HEK293 (cell line): Measurements from ENCODE around the gene SESTD1.
"Not testable (repeated sequence)": the region's sequence is repeated elsewhere in the genome, so short reads cannot be mapped to it uniquely, and the experiment has no call there.

Experiments
- KLF1 ChIP-seq: fragments of 450-650 bp; formaldehyde crosslinking; IDR thresholded peaks from 2 replicates; pipeline ENCODE4 v1.5.1; 2016; ENCODE audit warnings: missing biosample characterization, missing genetic modification characterization
- KLF16 ChIP-seq: fragments of 450-650 bp; formaldehyde crosslinking; IDR thresholded peaks from 2 replicates; pipeline ENCODE4 v1.5.1; 2017; ENCODE audit warnings: missing biosample characterization, missing genetic modification characterization
- KLF7 ChIP-seq: fragments of 450-650 bp; formaldehyde crosslinking; IDR thresholded peaks from 2 replicates; pipeline ENCODE4 v1.5.1; 2016; ENCODE audit warnings: missing biosample characterization, missing genetic modification characterization, borderline replicate concordance
- ZNF114 ChIP-seq: fragments of 450-650 bp; formaldehyde crosslinking; IDR thresholded peaks from 2 replicates; pipeline ENCODE4 v1.5.0; 2017; ENCODE audit warnings: missing biosample characterization, missing genetic modification characterization
- ZNF530 ChIP-seq: fragments of 450-650 bp; formaldehyde crosslinking; IDR thresholded peaks from 2 replicates; pipeline ENCODE4 v1.5.1; 2016; ENCODE audit warnings: low read depth, missing biosample characterization, missing genetic modification characterization
- TF ChIP-seq, protein P1 (sequence below): sonication (generic); formaldehyde crosslinking; IDR thresholded peaks from 2 replicates; pipeline ENCODE4 v1.8.1; 2022; ENCODE audit warnings: mild to moderate bottlenecking, moderate library complexity, missing genetic modification reagents
- TF ChIP-seq, protein P2 (sequence below): fragments of 450-650 bp; formaldehyde crosslinking; IDR thresholded peaks from 2 replicates; pipeline ENCODE4 v1.5.1; 2016; ENCODE audit warnings: missing biosample characterization, missing genetic modification characterization
- TF ChIP-seq, protein P3 (sequence below): fragments of 450-650 bp; formaldehyde crosslinking; conservative IDR thresholded peaks from 2 replicates; pipeline ENCODE4 v1.5.1; 2016; ENCODE audit warnings: low read depth, missing biosample characterization, missing genetic modification characterization

DNA sequence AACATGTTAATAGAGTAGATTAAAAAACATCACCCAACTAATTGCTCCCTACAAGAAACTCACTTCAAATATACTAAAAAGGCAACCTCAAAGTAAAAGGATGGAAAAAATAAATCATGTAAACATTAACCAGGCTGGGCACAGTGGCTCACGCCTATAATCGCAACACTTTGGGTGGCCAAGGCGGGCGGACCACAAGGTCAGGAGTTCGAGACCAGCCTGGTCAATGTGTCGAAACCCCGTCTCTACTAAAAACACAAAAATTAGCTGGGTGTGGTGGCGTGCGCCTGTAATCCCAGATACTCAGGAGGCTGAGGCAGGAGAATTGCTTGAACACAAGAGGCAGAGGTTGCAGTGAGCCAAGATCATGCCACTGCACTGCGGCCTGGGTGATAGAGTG lies 18.8 kb downstream of the SESTD1 start:
- not testable (repeated sequence) for TF ChIP-seq KLF16, KLF7, ZNF114, ZNF530, KLF1 (tag by site-specific recombination)
- TF ChIP-seq, protein P1, sequence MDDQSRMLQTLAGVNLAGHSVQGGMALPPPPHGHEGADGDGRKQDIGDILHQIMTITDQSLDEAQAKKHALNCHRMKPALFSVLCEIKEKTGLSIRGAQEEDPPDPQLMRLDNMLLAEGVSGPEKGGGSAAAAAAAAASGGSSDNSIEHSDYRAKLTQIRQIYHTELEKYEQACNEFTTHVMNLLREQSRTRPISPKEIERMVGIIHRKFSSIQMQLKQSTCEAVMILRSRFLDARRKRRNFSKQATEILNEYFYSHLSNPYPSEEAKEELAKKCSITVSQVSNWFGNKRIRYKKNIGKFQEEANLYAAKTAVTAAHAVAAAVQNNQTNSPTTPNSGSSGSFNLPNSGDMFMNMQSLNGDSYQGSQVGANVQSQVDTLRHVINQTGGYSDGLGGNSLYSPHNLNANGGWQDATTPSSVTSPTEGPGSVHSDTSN (CRISPR knock-in tag) = not testable (repeated sequence)
- TF ChIP-seq, protein P2, sequence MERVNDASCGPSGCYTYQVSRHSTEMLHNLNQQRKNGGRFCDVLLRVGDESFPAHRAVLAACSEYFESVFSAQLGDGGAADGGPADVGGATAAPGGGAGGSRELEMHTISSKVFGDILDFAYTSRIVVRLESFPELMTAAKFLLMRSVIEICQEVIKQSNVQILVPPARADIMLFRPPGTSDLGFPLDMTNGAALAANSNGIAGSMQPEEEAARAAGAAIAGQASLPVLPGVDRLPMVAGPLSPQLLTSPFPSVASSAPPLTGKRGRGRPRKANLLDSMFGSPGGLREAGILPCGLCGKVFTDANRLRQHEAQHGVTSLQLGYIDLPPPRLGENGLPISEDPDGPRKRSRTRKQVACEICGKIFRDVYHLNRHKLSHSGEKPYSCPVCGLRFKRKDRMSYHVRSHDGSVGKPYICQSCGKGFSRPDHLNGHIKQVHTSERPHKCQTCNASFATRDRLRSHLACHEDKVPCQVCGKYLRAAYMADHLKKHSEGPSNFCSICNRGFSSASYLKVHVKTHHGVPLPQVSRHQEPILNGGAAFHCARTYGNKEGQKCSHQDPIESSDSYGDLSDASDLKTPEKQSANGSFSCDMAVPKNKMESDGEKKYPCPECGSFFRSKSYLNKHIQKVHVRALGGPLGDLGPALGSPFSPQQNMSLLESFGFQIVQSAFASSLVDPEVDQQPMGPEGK = not testable (repeated sequence)
- TF ChIP-seq, protein P3, sequence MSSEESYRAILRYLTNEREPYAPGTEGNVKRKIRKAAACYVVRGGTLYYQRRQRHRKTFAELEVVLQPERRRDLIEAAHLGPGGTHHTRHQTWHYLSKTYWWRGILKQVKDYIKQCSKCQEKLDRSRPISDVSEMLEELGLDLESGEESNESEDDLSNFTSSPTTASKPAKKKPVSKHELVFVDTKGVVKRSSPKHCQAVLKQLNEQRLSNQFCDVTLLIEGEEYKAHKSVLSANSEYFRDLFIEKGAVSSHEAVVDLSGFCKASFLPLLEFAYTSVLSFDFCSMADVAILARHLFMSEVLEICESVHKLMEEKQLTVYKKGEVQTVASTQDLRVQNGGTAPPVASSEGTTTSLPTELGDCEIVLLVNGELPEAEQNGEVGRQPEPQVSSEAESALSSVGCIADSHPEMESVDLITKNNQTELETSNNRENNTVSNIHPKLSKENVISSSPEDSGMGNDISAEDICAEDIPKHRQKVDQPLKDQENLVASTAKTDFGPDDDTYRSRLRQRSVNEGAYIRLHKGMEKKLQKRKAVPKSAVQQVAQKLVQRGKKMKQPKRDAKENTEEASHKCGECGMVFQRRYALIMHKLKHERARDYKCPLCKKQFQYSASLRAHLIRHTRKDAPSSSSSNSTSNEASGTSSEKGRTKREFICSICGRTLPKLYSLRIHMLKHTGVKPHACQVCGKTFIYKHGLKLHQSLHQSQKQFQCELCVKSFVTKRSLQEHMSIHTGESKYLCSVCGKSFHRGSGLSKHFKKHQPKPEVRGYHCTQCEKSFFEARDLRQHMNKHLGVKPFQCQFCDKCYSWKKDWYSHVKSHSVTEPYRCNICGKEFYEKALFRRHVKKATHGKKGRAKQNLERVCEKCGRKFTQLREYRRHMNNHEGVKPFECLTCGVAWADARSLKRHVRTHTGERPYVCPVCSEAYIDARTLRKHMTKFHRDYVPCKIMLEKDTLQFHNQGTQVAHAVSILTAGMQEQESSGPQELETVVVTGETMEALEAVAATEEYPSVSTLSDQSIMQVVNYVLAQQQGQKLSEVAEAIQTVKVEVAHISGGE = not testable (repeated sequence)
